DND-41 (cell line): Measurements from ENCODE around the gene ZBTB45.

Experiments used
- ATAC-seq: fragments of 200-7000 bp; cut with Tn5 transposase; 3 replicates; pipeline ENCODE4 v1.9.1; 2021; ENCODE audit warnings: low read depth; ENCODE audit not compliant: insufficient read depth
- DNase-seq: peaks from one replicate; pipeline ENCODE4 v3.0.0-alpha.2; 2020
- H2AFZ ChIP-seq: 2 replicates; pipeline ENCODE4 v1.6.0; 2012; ENCODE audit warnings: low read depth, low read length
- H3K27ac ChIP-seq: 2 replicates; pipeline ENCODE4 v1.5.1; 2012; ENCODE audit warnings: low read length, inconsistent platforms
- H3K27me3 ChIP-seq: fragments of 200-600 bp; sonication (generic); 2 replicates; pipeline ENCODE4 v1.6.0; 2012; ENCODE audit warnings: low read length, mild to moderate bottlenecking, inconsistent platforms; ENCODE audit not compliant: insufficient read depth, poor library complexity
- H3K36me3 ChIP-seq: 2 replicates; pipeline ENCODE4 v1.5.1; 2012; ENCODE audit warnings: low read length, inconsistent platforms; ENCODE audit not compliant: insufficient read depth
- H3K4me1 ChIP-seq: 2 replicates; pipeline ENCODE4 v1.5.1; 2012; ENCODE audit warnings: mild to moderate bottlenecking, low read length; ENCODE audit not compliant: insufficient read depth
- H3K4me2 ChIP-seq: 2 replicates; pipeline ENCODE4 v1.6.0; 2012; ENCODE audit warnings: mild to moderate bottlenecking, moderate library complexity, low read length, inconsistent platforms; ENCODE audit not compliant: insufficient read depth
- H3K4me3 ChIP-seq, 2 experiments: fragments of 200-600 bp in 1 of 2; shearing (Covaris generic) in 1 of 2; 2 replicates each; pipeline ENCODE4 v1.5.1; 2012 to 2016; ENCODE audit warnings: inconsistent platforms in 2 of 2, low read length in 2 of 2, mild to moderate bottlenecking in 2 of 2, low read depth in 1 of 2, moderate library complexity in 1 of 2
- H3K79me2 ChIP-seq: 2 replicates; pipeline ENCODE4 v1.6.0; 2012; ENCODE audit warnings: low read length, inconsistent platforms; ENCODE audit not compliant: insufficient read depth
- H3K9ac ChIP-seq: 2 replicates; pipeline ENCODE4 v1.6.0; 2012; ENCODE audit warnings: low read depth, mild to moderate bottlenecking, inconsistent platforms, low read length, moderate library complexity
- H3K9me3 ChIP-seq: 2 replicates; pipeline ENCODE4 v1.5.1; 2012; ENCODE audit warnings: low read length, moderate library complexity, mild to moderate bottlenecking, inconsistent platforms; ENCODE audit not compliant: insufficient read depth, severe bottlenecking
- H4K20me1 ChIP-seq: 2 replicates; pipeline ENCODE4 v1.6.0; 2012; ENCODE audit warnings: low read length; ENCODE audit not compliant: insufficient read depth
- CTCF ChIP-seq: IDR thresholded peaks from 2 replicates; pipeline ENCODE4 v1.5.1; 2012; ENCODE audit warnings: borderline replicate concordance, low read length, moderate library complexity, mild to moderate bottlenecking; ENCODE audit not compliant: poor library complexity, severe bottlenecking; ENCODE audit errors: extremely low read depth
- EZH2 ChIP-seq: IDR thresholded peaks from 3 replicates; pipeline ENCODE4 v1.6.1; 2012; ENCODE audit warnings: borderline replicate concordance, low read depth, mild to moderate bottlenecking, moderate library complexity, low read length, inconsistent platforms; ENCODE audit not compliant: severe bottlenecking

Gene ZBTB45

GRCh38 chr19:58559275-58560006 is 39.8 kb upstream of the ZBTB45 start:
- peaks cover 39% of the 10 kb centered on the region for H3K36me3 ChIP-seq
- peak overlapping the region; percentile 98 for H3K27ac ChIP-seq
- peak overlapping the region; percentile 96 for H3K9ac ChIP-seq
- DNase-seq (peak; percentile 87), ATAC-seq (peak; percentile 35)
- H3K9me3 ChIP-seq = no peaks in the 10 kb centered on the region
- no peaks in the 10 kb centered on the region for H3K27me3 ChIP-seq
- peak overlapping the region; percentile 64 to 81 for H3K4me3 ChIP-seq
- H4K20me1 ChIP-seq = peaks cover 22% of the 10 kb centered on the region
- peak overlapping the region; percentile 80 for H3K4me2 ChIP-seq
- H2AFZ ChIP-seq = peak overlapping the region; percentile 77
- H3K79me2 ChIP-seq = peaks cover 75% of the 10 kb centered on the region
- no peak for TF ChIP-seq EZH2
- no peak for TF ChIP-seq CTCF
- peaks cover 45% of the 10 kb centered on the region for H3K4me1 ChIP-seq

- ATAC-seq (peak; percentile 69), DNase-seq (peak; percentile 99)
- Histone ChIP-seq H3K4me2 (peak overlapping the region; percentile 80), H3K27me3 (no peaks in the 10 kb centered on the region), H3K36me3 (peaks cover 39% of the 10 kb centered on the region), H3K79me2 (peaks cover 82% of the 10 kb centered on the region), H3K27ac (peak overlapping the region; percentile 98), H4K20me1 (peaks cover 28% of the 10 kb centered on the region), H3K4me1 (peaks cover 52% of the 10 kb centered on the region), H2AFZ (peak overlapping the region; percentile 77), H3K4me3 (peak overlapping the region; percentile 64 to 81), H3K9ac (peak overlapping the region; percentile 96), H3K9me3 (no peaks in the 10 kb centered on the region)
- TF ChIP-seq EZH2 (no peak), CTCF (no peak)
These were observed 39.1 kb upstream of the ZBTB45 start for GRCh38 chr19:58558623-58559274.

GRCh38 chr19:58558066-58558622 is 38.5 kb upstream of the ZBTB45 start, which contains the start of gene UBE2M:
UBE2M (minus strand) TSS chr19:58558611; CDS start chr19:58558381, 230 bp downstream.
- Histone ChIP-seq H3K27ac (peak within 1 kb of the TSS; percentile 98), H3K9ac (peak within 1 kb of the TSS; percentile 96), H3K36me3 (peaks cover 37% of the 10 kb centered on the region), H3K4me3 (peak within 1 kb of the TSS; percentile 67 to 81), H3K27me3 (no peaks in the 10 kb centered on the region), H2AFZ (peak within 1 kb of the TSS; percentile 77), H3K4me2 (peak within 1 kb of the TSS; percentile 80), H4K20me1 (peaks cover 28% of the 10 kb centered on the region), H3K79me2 (peaks cover 87% of the 10 kb centered on the region), H3K4me1 (peaks cover 57% of the 10 kb centered on the region), H3K9me3 (no peaks in the 10 kb centered on the region)
- ATAC-seq (no peak), DNase-seq (peak; percentile 73)
- no peak for TF ChIP-seq CTCF
- no peak for TF ChIP-seq EZH2
